RWPE2 (cell line): ENCODE measurements around the gene IGFALS.

Experiments
- ATAC-seq: fragments of 200-7000 bp; cut with Tn5 transposase; 3 replicates; pipeline ENCODE4 v1.9.1; 2021; ENCODE audit warnings: low read depth
- DNase-seq: peaks from one replicate; pipeline ENCODE4 v3.0.0-alpha.2; 2020; ENCODE audit warnings: low spot score
- H3K27ac ChIP-seq: fragments of 450-650 bp; 2 replicates; pipeline ENCODE4 v1.5.1; 2017; ENCODE audit warnings: mild to moderate bottlenecking; ENCODE audit not compliant: poor library complexity, severe bottlenecking
- H3K27me3 ChIP-seq: fragments of 250-450 bp; sonication (Bioruptor Pico); 2 replicates; pipeline ENCODE4 v1.5.1; 2021; ENCODE audit warnings: mild to moderate bottlenecking, moderate library complexity; ENCODE audit not compliant: insufficient read depth, poor library complexity, severe bottlenecking
- H3K36me3 ChIP-seq: fragments of 250-450 bp; sonication (Bioruptor Pico); 2 replicates; pipeline ENCODE4 v1.5.1; 2020; ENCODE audit warnings: low read depth, mild to moderate bottlenecking, moderate library complexity
- H3K4me1 ChIP-seq: fragments of 250-450 bp; sonication (Bioruptor Pico); 2 replicates; pipeline ENCODE4 v1.5.1; 2021; ENCODE audit warnings: mild to moderate bottlenecking, moderate library complexity; ENCODE audit not compliant: insufficient read depth, poor library complexity, severe bottlenecking
- H3K4me3 ChIP-seq: fragments of 250-450 bp; sonication (Bioruptor Pico); 2 replicates; pipeline ENCODE4 v1.5.1; 2021; ENCODE audit warnings: mild to moderate bottlenecking, moderate library complexity; ENCODE audit not compliant: severe bottlenecking
- H3K9me3 ChIP-seq: fragments of 250-450 bp; sonication (Bioruptor Pico); 2 replicates; pipeline ENCODE4 v1.5.1; 2021; ENCODE audit warnings: mild to moderate bottlenecking, moderate library complexity; ENCODE audit not compliant: severe bottlenecking
- CTCF ChIP-seq: fragments of 450-650 bp; IDR thresholded peaks from one replicate; pipeline ENCODE4 v1.5.1; 2017; ENCODE audit warnings: mild to moderate bottlenecking, moderate library complexity; ENCODE audit not compliant: poor library complexity, severe bottlenecking

The IGFALS gene

GRCh38 chr16:1787322-1788094, 6.0 kb downstream of the IGFALS start:
- Histone ChIP-seq H3K4me3 (no peak overlapping the region), H3K36me3 (peaks cover 37% of the 10 kb centered on the region), H3K9me3 (no peaks in the 10 kb centered on the region), H3K4me1 (peaks cover 6% of the 10 kb centered on the region), H3K27ac (no peak overlapping the region), H3K27me3 (no peaks in the 10 kb centered on the region)
- TF ChIP-seq CTCF, result no peak
- peak; percentile 68 for DNase-seq
- ATAC-seq, result no peak

- no peaks in the 10 kb centered on the region for H3K27me3 ChIP-seq
- peaks cover 37% of the 10 kb centered on the region for H3K36me3 ChIP-seq
- no peak overlapping the region for H3K27ac ChIP-seq
- H3K4me1 ChIP-seq, result peaks cover 6% of the 10 kb centered on the region
- ATAC-seq (no peak), DNase-seq (no peak)
- no peaks in the 10 kb centered on the region for H3K9me3 ChIP-seq
- no peak overlapping the region for H3K4me3 ChIP-seq
- TF ChIP-seq CTCF, result no peak
These were observed 6.5 kb downstream of the IGFALS start for GRCh38 chr16:1787056-1787321.

GRCh38 chr16:1786242-1787055, 7.1 kb downstream of the IGFALS start:
- no peaks in the 10 kb centered on the region for H3K27me3 ChIP-seq
- DNase-seq (no peak), ATAC-seq (no peak)
- H3K4me1 ChIP-seq, result peaks cover 6% of the 10 kb centered on the region
- H3K36me3 ChIP-seq, result peaks cover 37% of the 10 kb centered on the region
- no peak for TF ChIP-seq CTCF
- no peaks in the 10 kb centered on the region for H3K9me3 ChIP-seq
- no peak overlapping the region for H3K4me3 ChIP-seq
- H3K27ac ChIP-seq, result no peak overlapping the region

- ATAC-seq (no peak), DNase-seq (no peak)
- no peak for TF ChIP-seq CTCF
- H3K27ac ChIP-seq, result no peak overlapping the region
- peaks cover 40% of the 10 kb centered on the region for H3K36me3 ChIP-seq
- no peaks in the 10 kb centered on the region for H3K27me3 ChIP-seq
- H3K9me3 ChIP-seq, result no peaks in the 10 kb centered on the region
- H3K4me1 ChIP-seq, result peaks cover 6% of the 10 kb centered on the region
- no peak overlapping the region for H3K4me3 ChIP-seq
These were observed 7.7 kb downstream of the IGFALS start for GRCh38 chr16:1785846-1786170.
